Stomach (tissue), 4 donors: ENCODE results near the gene ITGB8.

Experiments
- EP300 ChIP-seq: sonication (generic); formaldehyde crosslinking; IDR thresholded peaks from one replicate; pipeline ENCODE4 v1.6.1; 2017; ENCODE audit warnings: antibody characterized with exemption
- POLR2A ChIP-seq, 4 donors: fragments of 450-650 bp; IDR thresholded peaks; one replicate each; pipeline ENCODE4 v1.6.1; 2016; ENCODE audit warnings: antibody characterized with exemption in 4 of 4, control low read depth in 2 of 4, mild to moderate bottlenecking in 1 of 4, moderate library complexity in 1 of 4
- POLR2AphosphoS5 ChIP-seq, 3 donors: sonication (generic); formaldehyde crosslinking; IDR thresholded peaks; one replicate each; pipeline ENCODE4 v1.6.1; 2016; ENCODE audit warnings: antibody characterized with exemption in 3 of 3
- TF ChIP-seq, protein P1 (sequence below), 7 experiments: fragments of 450-650 bp in 4 of 7; fragments of 200-600 bp in 3 of 7; sonication (generic) in 3 of 7; IDR thresholded peaks; one replicate each; pipeline ENCODE4 v1.5.1; 2016 to 2019; ENCODE audit warnings: antibody characterized with exemption in 7 of 7, control low read depth in 2 of 7, mild to moderate bottlenecking in 1 of 7

DNA sequence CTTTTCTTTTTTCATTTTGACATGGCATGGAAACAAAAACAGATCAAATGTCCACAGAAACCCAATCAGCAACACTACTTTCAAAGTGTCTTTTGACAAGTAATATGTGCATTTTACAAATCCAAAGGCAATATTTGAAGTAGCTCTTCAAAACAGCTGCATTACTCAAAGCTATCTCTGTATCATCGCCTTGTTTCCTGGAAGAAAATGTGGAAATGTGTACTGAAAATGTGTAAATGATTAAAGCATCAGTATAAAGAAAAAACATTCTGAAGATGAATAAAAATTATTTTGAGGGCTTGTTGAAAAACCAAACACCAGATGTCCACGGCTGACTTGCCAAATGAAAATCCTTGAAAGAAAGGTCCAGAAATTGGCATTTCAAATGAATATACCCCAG, 16.5 kb upstream of the ITGB8 start:
- TF ChIP-seq, protein P1, sequence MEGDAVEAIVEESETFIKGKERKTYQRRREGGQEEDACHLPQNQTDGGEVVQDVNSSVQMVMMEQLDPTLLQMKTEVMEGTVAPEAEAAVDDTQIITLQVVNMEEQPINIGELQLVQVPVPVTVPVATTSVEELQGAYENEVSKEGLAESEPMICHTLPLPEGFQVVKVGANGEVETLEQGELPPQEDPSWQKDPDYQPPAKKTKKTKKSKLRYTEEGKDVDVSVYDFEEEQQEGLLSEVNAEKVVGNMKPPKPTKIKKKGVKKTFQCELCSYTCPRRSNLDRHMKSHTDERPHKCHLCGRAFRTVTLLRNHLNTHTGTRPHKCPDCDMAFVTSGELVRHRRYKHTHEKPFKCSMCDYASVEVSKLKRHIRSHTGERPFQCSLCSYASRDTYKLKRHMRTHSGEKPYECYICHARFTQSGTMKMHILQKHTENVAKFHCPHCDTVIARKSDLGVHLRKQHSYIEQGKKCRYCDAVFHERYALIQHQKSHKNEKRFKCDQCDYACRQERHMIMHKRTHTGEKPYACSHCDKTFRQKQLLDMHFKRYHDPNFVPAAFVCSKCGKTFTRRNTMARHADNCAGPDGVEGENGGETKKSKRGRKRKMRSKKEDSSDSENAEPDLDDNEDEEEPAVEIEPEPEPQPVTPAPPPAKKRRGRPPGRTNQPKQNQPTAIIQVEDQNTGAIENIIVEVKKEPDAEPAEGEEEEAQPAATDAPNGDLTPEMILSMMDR (IDR thresholded peaks at IDR 0.05): no peak
- TF ChIP-seq POLR2A (IDR thresholded peaks at IDR 0.05): no peak
- no peak for TF ChIP-seq EP300
- TF ChIP-seq POLR2AphosphoS5 (IDR thresholded peaks at IDR 0.05): no peak
